ENCODE data around the gene PRMT7. TPM values are rescaled to one million over a fixed set of nuclear protein-coding genes. Genes with fewer than 3 reads are reported as not detected.

The PRMT7 gene
- total RNA-seq, 5 donors from 2014 or later (not counting 1 experiment from before 2014, with no cell fraction given): 80.1 to 92.4 (median 87.2) TPM

GRCh38 chr16:68339214-68339613, 28.4 kb downstream of the PRMT7 start:
- POLR2A ChIA-PET: no interaction called here
- H3K36me3 ChIP-seq (ENCODE audit: control insufficient read depth in 2 of 2, extremely low read depth in 1 of 2, insufficient read depth in 1 of 2, low read length in 1 of 2): peaks cover 23 to 86% of the 10 kb centered on the region in 2 donors
- CTCF ChIA-PET: interaction anchor here in 1 of 2 donors (0.5 to 1.6 kb wide), 2 partner anchors 10 to 1527 kb away, joined by 3 to 5 read pairs; no protein-coding TSS in a partner anchor

GRCh38 chr16:68342620-68343019, 31.8 kb downstream of the PRMT7 start:
- Mint-ChIP-seq H3K4me1 (peaks cover 3 to 20% (median 13%) of the 10 kb centered on the region in 3 donors), H3K36me3 (peaks cover 66% of the 10 kb centered on the region), H3K4me3 (no peak overlapping the region), H3K27me3 (no peaks in the 10 kb centered on the region), H3K9me3 (no peaks in the 10 kb centered on the region), H3K27ac (no peak overlapping the region)
- H3K27me3 ChIP-seq (replicated peaks in 1 of 2; ENCODE audit: control insufficient read depth in 2 of 2, extremely low read depth in 1 of 2, insufficient read depth in 2 of 2, low read length in 1 of 2): no peaks in the 10 kb centered on the region
- POLR2A ChIA-PET: no interaction called here
- H3K9me3 ChIP-seq: no peaks in the 10 kb centered on the region
- no peak for DNase-seq
- no peak for ATAC-seq (replicated peaks in 1 of 4)
- H3K27ac ChIP-seq (ENCODE audit: low read length): no peak overlapping the region
- peaks cover 0 to under 1% of the 10 kb centered on the region in 2 experiments for H3K4me1 ChIP-seq (ENCODE audit: control insufficient read depth in 1 of 2, extremely low read depth in 1 of 2, insufficient read depth in 2 of 2, low read length in 2 of 2)
- CTCF ChIA-PET: interaction anchor here in 1 of 2 donors (0.5 to 0.9 kb wide), 2 partner anchors 40 to 51 kb away, joined by 3 to 4 read pairs; no protein-coding TSS in a partner anchor
- peaks cover 28 to 84% of the 10 kb centered on the region in 2 donors for H3K36me3 ChIP-seq (ENCODE audit: control insufficient read depth in 2 of 2, extremely low read depth in 1 of 2, insufficient read depth in 1 of 2, low read length in 1 of 2)
- no peak overlapping the region for H3K4me3 ChIP-seq (ENCODE audit: control insufficient read depth in 1 of 2, extremely low read depth in 1 of 2, low read length in 1 of 2)
- 100% methylated on average over 1 of the region's 7 CpGs for WGBS (ENCODE audit: insufficient coverage)

More at GRCh38 chr16:68339214-68339613, 28.4 kb downstream of the PRMT7 start:
- Mint-ChIP-seq H3K9me3 (no peaks in the 10 kb centered on the region), H3K4me1 (peaks cover 0 to 3% (median 0%) of the 10 kb centered on the region in 3 donors), H3K27me3 (no peaks in the 10 kb centered on the region), H3K4me3 (no peak overlapping the region), H3K36me3 (peaks cover 65% of the 10 kb centered on the region), H3K27ac (no peak overlapping the region)
- no peak overlapping the region for H3K4me3 ChIP-seq (ENCODE audit: control insufficient read depth in 1 of 2, extremely low read depth in 1 of 2, low read length in 1 of 2)
- no peak for ATAC-seq (replicated peaks in 1 of 4)
- no peaks in the 10 kb centered on the region for H3K9me3 ChIP-seq
- 94% methylated on average over 13 of the region's 13 CpGs for WGBS (ENCODE audit: insufficient coverage)
- no peak for DNase-seq
- H3K4me1 ChIP-seq (ENCODE audit: control insufficient read depth in 1 of 2, extremely low read depth in 1 of 2, insufficient read depth in 2 of 2, low read length in 2 of 2): no peaks in the 10 kb centered on the region
- no peaks in the 10 kb centered on the region for H3K27me3 ChIP-seq (replicated peaks in 1 of 2; ENCODE audit: control insufficient read depth in 2 of 2, extremely low read depth in 1 of 2, insufficient read depth in 2 of 2, low read length in 1 of 2)
- H3K27ac ChIP-seq (ENCODE audit: low read length): no peak overlapping the region

GRCh38 chr16:68343137-68343536, 32.3 kb downstream of the PRMT7 start:
- POLR2A ChIA-PET: no interaction called here
- ATAC-seq (replicated peaks in 1 of 4) (no peak), DNase-seq (no peak)
- Mint-ChIP-seq H3K4me1 (peaks cover 3 to 20% (median 13%) of the 10 kb centered on the region in 3 donors), H3K9me3 (no peaks in the 10 kb centered on the region), H3K27ac (no peak overlapping the region), H3K27me3 (no peaks in the 10 kb centered on the region), H3K36me3 (peaks cover 66% of the 10 kb centered on the region), H3K4me3 (no peak overlapping the region)
- Histone ChIP-seq H3K36me3 (ENCODE audit: control insufficient read depth in 2 of 2, extremely low read depth in 1 of 2, insufficient read depth in 1 of 2, low read length in 1 of 2) (peaks cover 28 to 84% of the 10 kb centered on the region in 2 donors), H3K27ac (ENCODE audit: low read length) (no peak overlapping the region), H3K4me1 (ENCODE audit: control insufficient read depth in 1 of 2, extremely low read depth in 1 of 2, insufficient read depth in 2 of 2, low read length in 2 of 2) (peaks cover 0 to 2% of the 10 kb centered on the region in 2 experiments), H3K4me3 (ENCODE audit: control insufficient read depth in 1 of 2, extremely low read depth in 1 of 2, low read length in 1 of 2) (no peak overlapping the region), H3K27me3 (replicated peaks in 1 of 2; ENCODE audit: control insufficient read depth in 2 of 2, extremely low read depth in 1 of 2, insufficient read depth in 2 of 2, low read length in 1 of 2) (no peaks in the 10 kb centered on the region), H3K9me3 (no peaks in the 10 kb centered on the region)
- CTCF ChIA-PET: interaction anchor here in 1 of 2 donors (0.5 kb wide), 1 partner anchor 40 kb away, joined by 3 read pairs; no protein-coding TSS in a partner anchor
- WGBS (ENCODE audit: insufficient coverage): 100% methylated on average over 5 of the region's 7 CpGs

- Histone ChIP-seq H3K27me3 (replicated peaks in 1 of 2; ENCODE audit: control insufficient read depth in 2 of 2, extremely low read depth in 1 of 2, insufficient read depth in 2 of 2, low read length in 1 of 2) (no peaks in the 10 kb centered on the region), H3K36me3 (ENCODE audit: control insufficient read depth in 2 of 2, extremely low read depth in 1 of 2, insufficient read depth in 1 of 2, low read length in 1 of 2) (peaks cover 26 to 84% of the 10 kb centered on the region in 2 donors), H3K9me3 (no peaks in the 10 kb centered on the region), H3K4me3 (ENCODE audit: control insufficient read depth in 1 of 2, extremely low read depth in 1 of 2, low read length in 1 of 2) (no peak overlapping the region), H3K4me1 (ENCODE audit: control insufficient read depth in 1 of 2, extremely low read depth in 1 of 2, insufficient read depth in 2 of 2, low read length in 2 of 2) (peaks cover 0 to 2% of the 10 kb centered on the region in 2 experiments), H3K27ac (ENCODE audit: low read length) (no peak overlapping the region)
- H3K4me1 Mint-ChIP-seq: peaks cover 3 to 20% (median 14%) of the 10 kb centered on the region in 3 donors
- 98% methylated on average over 11 of the region's 11 CpGs for WGBS (ENCODE audit: insufficient coverage)
- ATAC-seq (replicated peaks in 1 of 4) (no peak), DNase-seq (no peak)
- no peak overlapping the region for H3K27ac Mint-ChIP-seq
- H3K36me3 Mint-ChIP-seq: peaks cover 70% of the 10 kb centered on the region
- H3K4me3 Mint-ChIP-seq: no peak overlapping the region
- CTCF ChIA-PET: no interaction called here
- no peaks in the 10 kb centered on the region for H3K9me3 Mint-ChIP-seq
- POLR2A ChIA-PET: no interaction called here
- no peaks in the 10 kb centered on the region for H3K27me3 Mint-ChIP-seq
These were observed 33.4 kb downstream of the PRMT7 start for GRCh38 chr16:68344252-68344651.

- no peak for DNase-seq
- Histone ChIP-seq H3K4me1 (ENCODE audit: control insufficient read depth in 1 of 2, extremely low read depth in 1 of 2, insufficient read depth in 2 of 2, low read length in 2 of 2) (peaks cover 0 to 2% of the 10 kb centered on the region in 2 experiments), H3K27me3 (replicated peaks in 1 of 2; ENCODE audit: control insufficient read depth in 2 of 2, extremely low read depth in 1 of 2, insufficient read depth in 2 of 2, low read length in 1 of 2) (no peaks in the 10 kb centered on the region), H3K9me3 (no peaks in the 10 kb centered on the region), H3K27ac (ENCODE audit: low read length) (no peak overlapping the region), H3K4me3 (ENCODE audit: control insufficient read depth in 1 of 2, extremely low read depth in 1 of 2, low read length in 1 of 2) (no peak overlapping the region), H3K36me3 (ENCODE audit: control insufficient read depth in 2 of 2, extremely low read depth in 1 of 2, insufficient read depth in 1 of 2, low read length in 1 of 2) (peaks cover 19 to 84% of the 10 kb centered on the region in 2 donors)
- Mint-ChIP-seq H3K9me3 (no peaks in the 10 kb centered on the region), H3K27ac (no peak overlapping the region), H3K4me3 (no peak overlapping the region), H3K27me3 (no peaks in the 10 kb centered on the region), H3K36me3 (peaks cover 63% of the 10 kb centered on the region), H3K4me1 (peaks cover 3 to 20% (median 14%) of the 10 kb centered on the region in 3 donors)
- WGBS (ENCODE audit: insufficient coverage): 70% methylated on average over 9 of the region's 11 CpGs
- CTCF ChIA-PET: interaction anchor here in 1 of 2 donors (0.6 kb wide), 1 partner anchor 733 kb away, joined by 3 read pairs; no protein-coding TSS in a partner anchor
- POLR2A ChIA-PET: interaction anchor here in 1 of 2 donors (0.5 kb wide), 1 partner anchor 67 kb away, joined by 3 read pairs; no protein-coding TSS in a partner anchor
- ATAC-seq (replicated peaks in 1 of 4): peak in 3 of 4 experiments; percentile 48 to 55 (median 51)
These were observed 34.6 kb downstream of the PRMT7 start for GRCh38 chr16:68345351-68345810.

GRCh38 chr16:68345958-68346635, 35.3 kb downstream of the PRMT7 start:
- WGBS (ENCODE audit: insufficient coverage): 98% methylated on average over 15 of the region's 16 CpGs
- H3K4me1 Mint-ChIP-seq: peaks cover 3 to 20% (median 14%) of the 10 kb centered on the region in 3 donors
- peaks cover 0 to 2% of the 10 kb centered on the region in 2 experiments for H3K4me1 ChIP-seq (ENCODE audit: control insufficient read depth in 1 of 2, extremely low read depth in 1 of 2, insufficient read depth in 2 of 2, low read length in 2 of 2)
- peak overlapping the region in 1 of 2 donors; percentile 28 for H3K27ac Mint-ChIP-seq
- no peak overlapping the region for H3K27ac ChIP-seq (ENCODE audit: low read length)
- no peaks in the 10 kb centered on the region for H3K27me3 ChIP-seq (replicated peaks in 1 of 2; ENCODE audit: control insufficient read depth in 2 of 2, extremely low read depth in 1 of 2, insufficient read depth in 2 of 2, low read length in 1 of 2)
- CTCF ChIA-PET: no interaction called here
- no peaks in the 10 kb centered on the region for H3K9me3 ChIP-seq
- peaks cover 19 to 84% of the 10 kb centered on the region in 2 donors for H3K36me3 ChIP-seq (ENCODE audit: control insufficient read depth in 2 of 2, extremely low read depth in 1 of 2, insufficient read depth in 1 of 2, low read length in 1 of 2)
- ATAC-seq (replicated peaks in 1 of 4) (no peak), DNase-seq (no peak)
- POLR2A ChIA-PET: interaction anchor here in 1 of 2 donors (0.5 kb wide), 1 partner anchor 67 kb away, joined by 3 read pairs; no protein-coding TSS in a partner anchor
- no peaks in the 10 kb centered on the region for H3K9me3 Mint-ChIP-seq
- peaks cover 60% of the 10 kb centered on the region for H3K36me3 Mint-ChIP-seq
- H3K4me3 ChIP-seq (ENCODE audit: control insufficient read depth in 1 of 2, extremely low read depth in 1 of 2, low read length in 1 of 2): no peak overlapping the region
- no peak overlapping the region for H3K4me3 Mint-ChIP-seq
- no peaks in the 10 kb centered on the region for H3K27me3 Mint-ChIP-seq

Data from T-cell (primary cell).